ENCODE data around the gene CHRM5.

CHRM5 gene

GRCh38 chr15:33968224-33968623 is at the start of gene CHRM5:
CHRM5 (plus strand) TSS chr15:33968497; CDS start chr15:34062718, 94,221 bp downstream.
- no peak for TF ChIP-seq POLR2A (IDR thresholded peaks at IDR 0.05; ENCODE audit: extremely low read depth, insufficient read length)
- no peak for TF ChIP-seq MYC (IDR thresholded peaks at IDR 0.05; ENCODE audit: low read depth, low read length)
- no peak for TF ChIP-seq MAX (IDR thresholded peaks at IDR 0.05; ENCODE audit: low read depth, low read length)
- TF ChIP-seq CTCF (IDR thresholded peaks at IDR 0.05; ENCODE audit: low read depth, low read length), result no peak
- no peak for DNase-seq (ENCODE audit: low read depth)
- no peak within 1 kb of the TSS for H3K4me3 ChIP-seq (ENCODE audit: low read depth, low read length)

GRCh38 chr15:33923446-33923845 is 44.9 kb upstream of the CHRM5 start:
- no peak for TF ChIP-seq MAX (IDR thresholded peaks at IDR 0.05; ENCODE audit: low read depth, low read length)
- TF ChIP-seq POLR2A (IDR thresholded peaks at IDR 0.05; ENCODE audit: extremely low read depth, insufficient read length), result no peak
- TF ChIP-seq CTCF (IDR thresholded peaks at IDR 0.05; ENCODE audit: low read depth, low read length), result no peak
- no peak for TF ChIP-seq MYC (IDR thresholded peaks at IDR 0.05; ENCODE audit: low read depth, low read length)
- DNase-seq (ENCODE audit: low read depth), result no peak
- no peak overlapping the region for H3K4me3 ChIP-seq (ENCODE audit: low read depth, low read length)

- no peak overlapping the region for H3K4me3 ChIP-seq (ENCODE audit: low read depth, low read length)
- DNase-seq (ENCODE audit: low read depth), result no peak
- no peak for TF ChIP-seq POLR2A (IDR thresholded peaks at IDR 0.05; ENCODE audit: extremely low read depth, insufficient read length)
- TF ChIP-seq MAX (IDR thresholded peaks at IDR 0.05; ENCODE audit: low read depth, low read length), result no peak
These were observed 42.0 kb upstream of the CHRM5 start for GRCh38 chr15:33926260-33926659.

GRCh38 chr15:33932734-33933133 is 35.6 kb upstream of the CHRM5 start:
- no peak overlapping the region for H3K4me3 ChIP-seq (ENCODE audit: low read depth, low read length)
- DNase-seq (ENCODE audit: low read depth), result no peak

GRCh38 chr15:33934396-33934795 is 33.9 kb upstream of the CHRM5 start:
- no peak overlapping the region for H3K4me3 ChIP-seq (ENCODE audit: low read depth, low read length)
- no peak for DNase-seq (ENCODE audit: low read depth)
- TF ChIP-seq POLR2A (IDR thresholded peaks at IDR 0.05; ENCODE audit: extremely low read depth, insufficient read length), result no peak
- TF ChIP-seq MAX (IDR thresholded peaks at IDR 0.05; ENCODE audit: low read depth, low read length), result no peak
- TF ChIP-seq CTCF (IDR thresholded peaks at IDR 0.05; ENCODE audit: low read depth, low read length), result no peak
- no peak for TF ChIP-seq MYC (IDR thresholded peaks at IDR 0.05; ENCODE audit: low read depth, low read length)

More at GRCh38 chr15:33932734-33933133, 35.6 kb upstream of the CHRM5 start:
- no peak for TF ChIP-seq MAX (IDR thresholded peaks at IDR 0.05; ENCODE audit: low read depth, low read length)
- TF ChIP-seq CTCF (IDR thresholded peaks at IDR 0.05; ENCODE audit: low read depth, low read length), result no peak
- TF ChIP-seq MYC (IDR thresholded peaks at IDR 0.05; ENCODE audit: low read depth, low read length), result no peak
- TF ChIP-seq POLR2A (IDR thresholded peaks at IDR 0.05; ENCODE audit: extremely low read depth, insufficient read length), result no peak

- no peak for DNase-seq (ENCODE audit: low read depth)
- TF ChIP-seq POLR2A (IDR thresholded peaks at IDR 0.05; ENCODE audit: extremely low read depth, insufficient read length), result no peak
- no peak for TF ChIP-seq MYC (IDR thresholded peaks at IDR 0.05; ENCODE audit: low read depth, low read length)
- TF ChIP-seq MAX (IDR thresholded peaks at IDR 0.05; ENCODE audit: low read depth, low read length), result no peak
- TF ChIP-seq CTCF (IDR thresholded peaks at IDR 0.05; ENCODE audit: low read depth, low read length), result no peak
- no peak overlapping the region for H3K4me3 ChIP-seq (ENCODE audit: low read depth, low read length)
These were observed 33.4 kb upstream of the CHRM5 start for GRCh38 chr15:33934921-33935320.

Measured in NB4 (cell line).